ENCODE data around the gene FAM13A. TPM values are rescaled to one million over a fixed set of nuclear protein-coding genes. Genes with fewer than 3 reads are reported as not detected.

FAM13A gene
- polyA plus RNA-seq, 1 donor from 2014 or later = 4.0 TPM

DNA sequence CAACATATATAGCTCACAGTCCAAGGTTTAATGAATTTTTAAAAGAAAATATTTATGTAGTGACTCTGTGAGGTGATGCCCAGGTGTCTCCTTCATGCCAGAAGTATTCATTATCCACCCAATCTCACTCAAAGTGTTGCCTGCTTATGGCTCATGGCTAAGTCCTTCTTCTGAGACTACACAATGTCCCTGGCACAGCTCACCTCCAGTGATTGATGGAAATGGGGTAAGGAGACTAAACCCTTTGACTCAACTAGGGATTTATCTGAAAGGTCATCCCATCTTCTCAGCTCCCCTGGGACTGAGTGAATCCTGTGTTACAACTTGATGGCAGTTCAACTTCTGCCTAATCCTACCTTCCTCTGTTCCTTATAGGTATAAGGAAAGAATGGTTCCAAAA, 74.2 kb downstream of the FAM13A start:
- Histone ChIP-seq H3K9ac (ENCODE audit: low read length) (no peak overlapping the region), H2AFZ (ENCODE audit: low read depth, low read length) (no peak overlapping the region), H3K36me3 (ENCODE audit: insufficient read depth, low read length) (no peaks in the 10 kb centered on the region), H3K27ac (ENCODE audit: low read length) (no peak overlapping the region), H3F3A (ENCODE audit: insufficient read depth, low read length, poor library complexity, severe bottlenecking) (no peaks in the 10 kb centered on the region), H3K4me3 (ENCODE audit: low read length) (no peak overlapping the region), H3K9me3 (ENCODE audit: low read length) (no peaks in the 10 kb centered on the region), H3K4me2 (ENCODE audit: low read length) (no peak overlapping the region), H3K79me2 (replicated peaks; ENCODE audit: insufficient read depth, low read length) (no peaks in the 10 kb centered on the region), H3K9me2 (ENCODE audit: insufficient read depth, low read length) (no peaks in the 10 kb centered on the region), H4K20me1 (ENCODE audit: insufficient read depth) (no peaks in the 10 kb centered on the region), H3K27me3 (ENCODE audit: insufficient read depth, low read depth, low read length) (no peaks in the 10 kb centered on the region)
- TF ChIP-seq POLR2AphosphoS5 (IDR thresholded peaks at IDR 0.05) (no peak), SMC3 (conservative IDR thresholded peaks at IDR 0.05; ENCODE audit: poor library complexity) (no peak), RAD21 (conservative IDR thresholded peaks at IDR 0.05) (no peak), MXI1 (conservative IDR thresholded peaks at IDR 0.05; ENCODE audit: poor library complexity, severe bottlenecking) (no peak), TAF1 (IDR thresholded peaks at IDR 0.05; ENCODE audit: low read depth) (no peak), EZH2 (IDR thresholded peaks at IDR 0.05; ENCODE audit: borderline replicate concordance, insufficient read depth, low read length, poor library complexity, severe bottlenecking) (no peak), EP300 (conservative IDR thresholded peaks at IDR 0.05; ENCODE audit: poor library complexity, severe bottlenecking) (no peak)
- TF ChIP-seq, protein P1, sequence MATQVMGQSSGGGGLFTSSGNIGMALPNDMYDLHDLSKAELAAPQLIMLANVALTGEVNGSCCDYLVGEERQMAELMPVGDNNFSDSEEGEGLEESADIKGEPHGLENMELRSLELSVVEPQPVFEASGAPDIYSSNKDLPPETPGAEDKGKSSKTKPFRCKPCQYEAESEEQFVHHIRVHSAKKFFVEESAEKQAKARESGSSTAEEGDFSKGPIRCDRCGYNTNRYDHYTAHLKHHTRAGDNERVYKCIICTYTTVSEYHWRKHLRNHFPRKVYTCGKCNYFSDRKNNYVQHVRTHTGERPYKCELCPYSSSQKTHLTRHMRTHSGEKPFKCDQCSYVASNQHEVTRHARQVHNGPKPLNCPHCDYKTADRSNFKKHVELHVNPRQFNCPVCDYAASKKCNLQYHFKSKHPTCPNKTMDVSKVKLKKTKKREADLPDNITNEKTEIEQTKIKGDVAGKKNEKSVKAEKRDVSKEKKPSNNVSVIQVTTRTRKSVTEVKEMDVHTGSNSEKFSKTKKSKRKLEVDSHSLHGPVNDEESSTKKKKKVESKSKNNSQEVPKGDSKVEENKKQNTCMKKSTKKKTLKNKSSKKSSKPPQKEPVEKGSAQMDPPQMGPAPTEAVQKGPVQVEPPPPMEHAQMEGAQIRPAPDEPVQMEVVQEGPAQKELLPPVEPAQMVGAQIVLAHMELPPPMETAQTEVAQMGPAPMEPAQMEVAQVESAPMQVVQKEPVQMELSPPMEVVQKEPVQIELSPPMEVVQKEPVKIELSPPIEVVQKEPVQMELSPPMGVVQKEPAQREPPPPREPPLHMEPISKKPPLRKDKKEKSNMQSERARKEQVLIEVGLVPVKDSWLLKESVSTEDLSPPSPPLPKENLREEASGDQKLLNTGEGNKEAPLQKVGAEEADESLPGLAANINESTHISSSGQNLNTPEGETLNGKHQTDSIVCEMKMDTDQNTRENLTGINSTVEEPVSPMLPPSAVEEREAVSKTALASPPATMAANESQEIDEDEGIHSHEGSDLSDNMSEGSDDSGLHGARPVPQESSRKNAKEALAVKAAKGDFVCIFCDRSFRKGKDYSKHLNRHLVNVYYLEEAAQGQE (IDR thresholded peaks at IDR 0.05; ENCODE audit: borderline replicate concordance) = no peak
- TF ChIP-seq, protein P2, sequence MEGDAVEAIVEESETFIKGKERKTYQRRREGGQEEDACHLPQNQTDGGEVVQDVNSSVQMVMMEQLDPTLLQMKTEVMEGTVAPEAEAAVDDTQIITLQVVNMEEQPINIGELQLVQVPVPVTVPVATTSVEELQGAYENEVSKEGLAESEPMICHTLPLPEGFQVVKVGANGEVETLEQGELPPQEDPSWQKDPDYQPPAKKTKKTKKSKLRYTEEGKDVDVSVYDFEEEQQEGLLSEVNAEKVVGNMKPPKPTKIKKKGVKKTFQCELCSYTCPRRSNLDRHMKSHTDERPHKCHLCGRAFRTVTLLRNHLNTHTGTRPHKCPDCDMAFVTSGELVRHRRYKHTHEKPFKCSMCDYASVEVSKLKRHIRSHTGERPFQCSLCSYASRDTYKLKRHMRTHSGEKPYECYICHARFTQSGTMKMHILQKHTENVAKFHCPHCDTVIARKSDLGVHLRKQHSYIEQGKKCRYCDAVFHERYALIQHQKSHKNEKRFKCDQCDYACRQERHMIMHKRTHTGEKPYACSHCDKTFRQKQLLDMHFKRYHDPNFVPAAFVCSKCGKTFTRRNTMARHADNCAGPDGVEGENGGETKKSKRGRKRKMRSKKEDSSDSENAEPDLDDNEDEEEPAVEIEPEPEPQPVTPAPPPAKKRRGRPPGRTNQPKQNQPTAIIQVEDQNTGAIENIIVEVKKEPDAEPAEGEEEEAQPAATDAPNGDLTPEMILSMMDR (IDR thresholded peaks at IDR 0.05; ENCODE audit: poor library complexity, severe bottlenecking) = no peak

DNA sequence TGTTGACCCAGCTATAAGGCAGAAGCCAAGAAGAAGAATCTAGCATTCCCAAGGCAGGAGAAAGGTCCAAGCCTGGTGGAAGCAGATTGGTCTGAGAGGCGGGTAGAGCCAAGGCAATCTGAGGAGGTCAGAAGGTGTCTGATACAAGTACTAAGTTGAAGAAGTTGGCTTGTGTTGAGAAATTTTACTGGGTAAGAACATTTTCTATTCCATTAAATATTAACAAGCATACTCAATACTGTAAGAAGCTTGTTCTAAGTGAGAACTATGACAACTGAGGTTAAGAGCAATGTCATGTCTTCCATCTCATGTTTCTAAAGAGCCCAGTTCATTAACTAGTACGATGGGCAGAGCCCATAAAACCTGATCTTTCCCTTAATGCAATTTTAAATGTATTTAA, 75.0 kb downstream of the FAM13A start:
- Histone ChIP-seq H3K27me3 (ENCODE audit: insufficient read depth, low read depth, low read length) (no peaks in the 10 kb centered on the region), H3K79me2 (replicated peaks; ENCODE audit: insufficient read depth, low read length) (no peaks in the 10 kb centered on the region), H3F3A (ENCODE audit: insufficient read depth, low read length, poor library complexity, severe bottlenecking) (no peaks in the 10 kb centered on the region), H3K4me2 (ENCODE audit: low read length) (no peak overlapping the region), H3K4me3 (ENCODE audit: low read length) (no peak overlapping the region), H3K9me3 (ENCODE audit: low read length) (no peaks in the 10 kb centered on the region), H3K27ac (ENCODE audit: low read length) (no peak overlapping the region), H3K36me3 (ENCODE audit: insufficient read depth, low read length) (no peaks in the 10 kb centered on the region), H3K9ac (ENCODE audit: low read length) (no peak overlapping the region), H3K9me2 (ENCODE audit: insufficient read depth, low read length) (no peaks in the 10 kb centered on the region), H4K20me1 (ENCODE audit: insufficient read depth) (no peaks in the 10 kb centered on the region), H2AFZ (ENCODE audit: low read depth, low read length) (no peak overlapping the region)
- TF ChIP-seq POLR2AphosphoS5 (IDR thresholded peaks at IDR 0.05) (no peak), SMC3 (conservative IDR thresholded peaks at IDR 0.05; ENCODE audit: poor library complexity) (no peak), TAF1 (IDR thresholded peaks at IDR 0.05; ENCODE audit: low read depth) (no peak), MXI1 (conservative IDR thresholded peaks at IDR 0.05; ENCODE audit: poor library complexity, severe bottlenecking) (no peak), EP300 (conservative IDR thresholded peaks at IDR 0.05; ENCODE audit: poor library complexity, severe bottlenecking) (no peak), RAD21 (conservative IDR thresholded peaks at IDR 0.05) (no peak), EZH2 (IDR thresholded peaks at IDR 0.05; ENCODE audit: borderline replicate concordance, insufficient read depth, low read length, poor library complexity, severe bottlenecking) (no peak)
- TF ChIP-seq, protein P2 (IDR thresholded peaks at IDR 0.05; ENCODE audit: poor library complexity, severe bottlenecking) = no peak
- TF ChIP-seq, protein P1 (IDR thresholded peaks at IDR 0.05; ENCODE audit: borderline replicate concordance) = no peak
